Measurements from ENCODE around the gene BTBD19. TPM values are rescaled to one million over a fixed set of nuclear protein-coding genes. Genes with fewer than 3 reads are reported as not detected.
"Not testable (repeated sequence)": the region's sequence is repeated elsewhere in the genome, so short reads cannot be mapped to it uniquely, and the experiment has no call there.

BTBD19 gene
- total RNA-seq, 1 donor from 2014 or later, result 51.2 TPM

DNA sequence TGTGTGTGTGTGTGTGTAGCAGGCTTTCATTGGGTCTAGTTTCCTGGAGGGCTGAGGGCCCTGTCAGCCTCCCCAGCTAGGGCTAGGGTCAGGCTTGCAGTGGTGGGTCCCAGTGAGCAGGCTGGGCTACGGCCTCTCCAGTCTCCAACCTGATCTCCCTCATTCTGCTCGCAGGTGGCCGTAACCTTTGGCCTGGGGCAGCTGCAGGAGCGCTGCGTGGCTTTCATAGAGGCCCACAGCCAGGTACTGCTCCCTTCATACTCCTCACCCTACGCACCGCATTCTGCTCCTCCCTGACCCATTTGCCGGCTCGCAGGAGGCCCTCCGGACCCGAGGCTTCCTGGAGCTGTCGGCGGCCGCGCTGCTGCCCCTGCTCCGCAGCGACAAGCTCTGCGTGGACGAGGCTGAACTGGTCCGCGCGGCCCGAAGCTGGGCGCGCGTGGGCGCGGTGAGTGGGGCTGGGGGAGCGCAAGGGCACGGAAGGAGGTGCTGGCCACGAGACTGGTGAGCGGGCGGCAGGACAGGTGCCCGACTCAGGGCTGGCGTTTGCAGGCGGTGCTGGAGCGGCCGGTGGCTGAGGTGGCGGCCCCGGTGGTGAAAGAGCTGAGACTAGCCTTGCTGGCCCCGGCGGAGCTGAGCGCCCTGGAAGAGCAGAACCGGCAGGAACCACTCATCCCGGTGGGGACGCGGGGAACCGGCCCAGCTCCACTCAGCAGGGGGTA is 4.7 kb downstream of the BTBD19 start:
- H3K36me3 Mint-ChIP-seq (ENCODE audit: unreplicated experiment), result peaks cover 13% of the 10 kb centered on the region
- TF ChIP-seq, protein P1, sequence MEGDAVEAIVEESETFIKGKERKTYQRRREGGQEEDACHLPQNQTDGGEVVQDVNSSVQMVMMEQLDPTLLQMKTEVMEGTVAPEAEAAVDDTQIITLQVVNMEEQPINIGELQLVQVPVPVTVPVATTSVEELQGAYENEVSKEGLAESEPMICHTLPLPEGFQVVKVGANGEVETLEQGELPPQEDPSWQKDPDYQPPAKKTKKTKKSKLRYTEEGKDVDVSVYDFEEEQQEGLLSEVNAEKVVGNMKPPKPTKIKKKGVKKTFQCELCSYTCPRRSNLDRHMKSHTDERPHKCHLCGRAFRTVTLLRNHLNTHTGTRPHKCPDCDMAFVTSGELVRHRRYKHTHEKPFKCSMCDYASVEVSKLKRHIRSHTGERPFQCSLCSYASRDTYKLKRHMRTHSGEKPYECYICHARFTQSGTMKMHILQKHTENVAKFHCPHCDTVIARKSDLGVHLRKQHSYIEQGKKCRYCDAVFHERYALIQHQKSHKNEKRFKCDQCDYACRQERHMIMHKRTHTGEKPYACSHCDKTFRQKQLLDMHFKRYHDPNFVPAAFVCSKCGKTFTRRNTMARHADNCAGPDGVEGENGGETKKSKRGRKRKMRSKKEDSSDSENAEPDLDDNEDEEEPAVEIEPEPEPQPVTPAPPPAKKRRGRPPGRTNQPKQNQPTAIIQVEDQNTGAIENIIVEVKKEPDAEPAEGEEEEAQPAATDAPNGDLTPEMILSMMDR (IDR thresholded peaks at IDR 0.05), result no peak
- peaks cover 67% of the 10 kb centered on the region for H3K4me1 Mint-ChIP-seq (ENCODE audit: unreplicated experiment)
- H3K4me3 Mint-ChIP-seq (ENCODE audit: unreplicated experiment), result no peak overlapping the region
- no peaks in the 10 kb centered on the region for H3K9me3 Mint-ChIP-seq (ENCODE audit: unreplicated experiment)
- no peak overlapping the region for H3K27ac Mint-ChIP-seq (ENCODE audit: unreplicated experiment)
- no peaks in the 10 kb centered on the region for H3K27me3 Mint-ChIP-seq (ENCODE audit: unreplicated experiment)
- no peak for DNase-seq (ENCODE audit: extremely low spot score, unreplicated experiment)

DNA sequence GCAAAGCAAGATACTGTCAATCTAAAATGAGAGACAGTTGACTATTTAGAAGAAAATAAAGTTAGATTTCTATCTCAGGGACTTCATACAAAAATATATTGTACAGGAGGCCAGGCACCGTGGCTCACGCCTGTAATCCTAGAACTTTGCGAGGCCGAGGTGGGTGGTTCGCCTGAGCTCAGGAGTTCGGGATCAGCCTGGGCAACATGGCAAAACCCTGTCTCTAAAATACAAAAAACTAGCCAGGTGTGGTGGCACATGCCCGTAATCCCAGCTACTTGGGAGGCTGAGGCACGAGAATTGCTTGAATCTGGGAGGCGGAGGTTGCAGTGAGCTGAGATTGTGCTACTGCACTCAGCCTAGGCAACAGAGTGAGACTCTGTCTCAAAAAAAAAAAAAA is 7.6 kb downstream of the BTBD19 start:
- DNase-seq (ENCODE audit: extremely low spot score, unreplicated experiment); H3K27ac Mint-ChIP-seq (ENCODE audit: unreplicated experiment); H3K27me3 Mint-ChIP-seq (ENCODE audit: unreplicated experiment); H3K4me3 Mint-ChIP-seq (ENCODE audit: unreplicated experiment); H3K9me3 Mint-ChIP-seq (ENCODE audit: unreplicated experiment): not testable (repeated sequence)
- H3K36me3 Mint-ChIP-seq (ENCODE audit: unreplicated experiment), result peaks cover 15% of the 10 kb centered on the region
- H3K4me1 Mint-ChIP-seq (ENCODE audit: unreplicated experiment), result peaks cover 60% of the 10 kb centered on the region

DNA sequence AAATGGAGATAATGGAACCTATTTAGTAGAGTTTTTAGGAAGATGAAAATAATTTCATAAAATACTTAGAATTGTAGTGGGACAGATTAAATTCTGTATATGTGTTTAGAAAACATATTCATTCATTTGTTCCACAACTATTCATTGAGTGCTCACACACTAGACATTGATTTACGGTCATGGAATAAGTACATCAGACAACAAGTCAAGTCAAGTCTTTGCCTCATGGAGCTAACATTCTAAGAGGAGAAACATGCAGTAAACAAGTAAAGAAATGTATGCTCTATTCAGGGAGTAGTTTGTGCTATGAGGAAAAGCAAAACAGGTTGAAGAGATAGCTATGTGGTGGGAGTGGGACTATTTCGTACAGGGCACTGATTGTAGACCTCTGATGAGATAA is 9.0 kb downstream of the BTBD19 start:
- DNase-seq (ENCODE audit: extremely low spot score, unreplicated experiment), result no peak
- TF ChIP-seq, protein P1 (IDR thresholded peaks at IDR 0.05), result no peak
- Mint-ChIP-seq H3K4me1 (ENCODE audit: unreplicated experiment) (peaks cover 46% of the 10 kb centered on the region), H3K36me3 (ENCODE audit: unreplicated experiment) (peaks cover 14% of the 10 kb centered on the region), H3K27ac (ENCODE audit: unreplicated experiment) (no peak overlapping the region), H3K9me3 (ENCODE audit: unreplicated experiment) (no peaks in the 10 kb centered on the region), H3K4me3 (ENCODE audit: unreplicated experiment) (no peak overlapping the region), H3K27me3 (ENCODE audit: unreplicated experiment) (no peaks in the 10 kb centered on the region)

DNA sequence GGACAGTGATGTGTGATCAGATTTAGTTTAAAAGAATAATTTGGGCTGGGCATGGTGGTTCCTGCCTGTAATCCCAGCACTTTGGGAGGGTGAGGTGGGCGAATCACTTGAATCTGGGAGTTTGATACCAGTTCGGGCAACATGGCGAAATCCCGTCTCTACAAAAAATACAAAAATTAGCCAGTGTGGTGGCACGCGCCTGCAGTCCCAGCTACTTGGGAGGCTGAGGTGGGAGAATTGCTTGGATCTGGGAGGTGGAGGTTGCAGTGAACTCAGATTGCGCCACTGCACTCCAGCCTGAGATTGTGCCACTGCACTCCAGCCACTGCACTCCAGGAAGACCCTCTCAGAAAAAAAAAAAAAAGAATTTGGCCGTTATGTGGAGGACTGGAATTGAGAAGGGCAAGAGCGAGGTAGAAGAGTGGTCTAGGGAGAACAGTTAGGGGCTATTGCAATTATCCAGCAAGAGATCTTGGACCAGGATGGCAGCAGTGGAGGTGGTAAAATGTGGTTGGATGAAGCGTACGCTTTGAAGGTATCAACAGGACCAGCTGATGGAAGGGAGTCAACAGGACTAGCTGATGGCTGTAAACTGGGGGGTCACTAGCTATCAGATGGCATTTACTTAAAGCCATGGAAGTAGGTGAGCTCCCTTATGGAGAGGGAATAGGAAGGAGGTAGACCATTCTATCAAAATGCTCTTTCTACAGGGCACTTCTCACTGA is 9.6 kb downstream of the BTBD19 start:
- peaks cover 14% of the 10 kb centered on the region for H3K36me3 Mint-ChIP-seq (ENCODE audit: unreplicated experiment)
- H3K27ac Mint-ChIP-seq (ENCODE audit: unreplicated experiment), result peak overlapping the region; percentile 94
- DNase-seq (ENCODE audit: extremely low spot score, unreplicated experiment), result no peak
- TF ChIP-seq, protein P1 (IDR thresholded peaks at IDR 0.05), result no peak
- H3K4me1 Mint-ChIP-seq (ENCODE audit: unreplicated experiment), result peaks cover 43% of the 10 kb centered on the region
- no peaks in the 10 kb centered on the region for H3K27me3 Mint-ChIP-seq (ENCODE audit: unreplicated experiment)
- no peaks in the 10 kb centered on the region for H3K9me3 Mint-ChIP-seq (ENCODE audit: unreplicated experiment)
- peak overlapping the region; percentile 24 for H3K4me3 Mint-ChIP-seq (ENCODE audit: unreplicated experiment)

DNA sequence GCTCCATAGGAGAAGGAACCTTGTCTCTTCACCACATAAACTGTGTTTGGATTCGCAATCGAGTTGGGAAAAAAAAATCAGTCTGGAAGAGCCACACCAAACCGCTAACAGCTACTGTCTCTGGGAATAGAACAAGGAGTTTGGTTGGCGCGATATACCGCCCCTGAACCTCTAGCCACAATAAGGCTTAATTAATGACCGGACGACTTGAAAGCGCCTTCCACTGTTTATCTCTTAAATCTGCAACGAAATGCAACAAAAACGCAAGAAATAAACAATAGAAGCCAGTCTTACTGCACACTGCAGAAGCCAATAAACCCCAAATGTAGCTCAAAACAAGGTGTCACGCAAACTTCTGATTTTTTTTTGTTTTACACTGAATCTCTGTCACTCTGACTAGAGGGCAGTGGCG is 10.9 kb downstream of the BTBD19 start:
- H3K27ac Mint-ChIP-seq (ENCODE audit: unreplicated experiment), result peak overlapping the region; percentile 94
- H3K36me3 Mint-ChIP-seq (ENCODE audit: unreplicated experiment), result peaks cover 14% of the 10 kb centered on the region
- TF ChIP-seq, protein P1 (IDR thresholded peaks at IDR 0.05), result no peak
- H3K27me3 Mint-ChIP-seq (ENCODE audit: unreplicated experiment), result no peaks in the 10 kb centered on the region
- peak overlapping the region; percentile 62 for H3K4me3 Mint-ChIP-seq (ENCODE audit: unreplicated experiment)
- no peak for DNase-seq (ENCODE audit: extremely low spot score, unreplicated experiment)
- H3K4me1 Mint-ChIP-seq (ENCODE audit: unreplicated experiment), result peaks cover 36% of the 10 kb centered on the region
- no peaks in the 10 kb centered on the region for H3K9me3 Mint-ChIP-seq (ENCODE audit: unreplicated experiment)
